DND-41 (cell line): Measurements from ENCODE around the gene FCAMR.

ENCODE experiments used
- EZH2 ChIP-seq: IDR thresholded peaks from 3 replicates; pipeline ENCODE4 v1.6.1; 2012; ENCODE audit warnings: borderline replicate concordance, low read depth, mild to moderate bottlenecking, moderate library complexity, low read length, inconsistent platforms; ENCODE audit not compliant: severe bottlenecking
- TF ChIP-seq, protein P1 (sequence below): IDR thresholded peaks from 2 replicates; pipeline ENCODE4 v1.5.1; 2012; ENCODE audit warnings: borderline replicate concordance, low read length, moderate library complexity, mild to moderate bottlenecking; ENCODE audit not compliant: poor library complexity, severe bottlenecking; ENCODE audit errors: extremely low read depth

DNA sequence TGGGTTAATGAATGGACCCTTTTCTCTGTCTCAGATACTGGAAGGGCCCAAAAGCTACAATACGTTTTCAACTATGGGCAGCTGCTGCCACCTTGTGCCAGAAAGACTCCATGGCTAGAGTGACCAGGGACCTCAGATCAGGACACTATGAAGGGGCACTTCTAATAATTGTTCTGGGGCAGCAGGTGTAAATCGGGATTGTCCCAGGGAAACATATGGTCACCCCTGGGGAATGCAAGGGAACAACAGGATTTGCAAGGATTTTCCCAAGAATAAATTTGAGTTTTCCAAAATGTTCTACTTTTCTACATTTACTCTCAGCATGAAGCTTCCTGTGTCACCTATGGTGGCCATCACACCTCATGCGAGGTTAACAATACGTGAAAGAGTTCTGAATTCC, 12.0 kb upstream of the FCAMR start:
- no peak for TF ChIP-seq EZH2
- TF ChIP-seq, protein P1, sequence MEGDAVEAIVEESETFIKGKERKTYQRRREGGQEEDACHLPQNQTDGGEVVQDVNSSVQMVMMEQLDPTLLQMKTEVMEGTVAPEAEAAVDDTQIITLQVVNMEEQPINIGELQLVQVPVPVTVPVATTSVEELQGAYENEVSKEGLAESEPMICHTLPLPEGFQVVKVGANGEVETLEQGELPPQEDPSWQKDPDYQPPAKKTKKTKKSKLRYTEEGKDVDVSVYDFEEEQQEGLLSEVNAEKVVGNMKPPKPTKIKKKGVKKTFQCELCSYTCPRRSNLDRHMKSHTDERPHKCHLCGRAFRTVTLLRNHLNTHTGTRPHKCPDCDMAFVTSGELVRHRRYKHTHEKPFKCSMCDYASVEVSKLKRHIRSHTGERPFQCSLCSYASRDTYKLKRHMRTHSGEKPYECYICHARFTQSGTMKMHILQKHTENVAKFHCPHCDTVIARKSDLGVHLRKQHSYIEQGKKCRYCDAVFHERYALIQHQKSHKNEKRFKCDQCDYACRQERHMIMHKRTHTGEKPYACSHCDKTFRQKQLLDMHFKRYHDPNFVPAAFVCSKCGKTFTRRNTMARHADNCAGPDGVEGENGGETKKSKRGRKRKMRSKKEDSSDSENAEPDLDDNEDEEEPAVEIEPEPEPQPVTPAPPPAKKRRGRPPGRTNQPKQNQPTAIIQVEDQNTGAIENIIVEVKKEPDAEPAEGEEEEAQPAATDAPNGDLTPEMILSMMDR: peak; percentile 89
